Gastroesophageal sphincter (tissue), 4 donors: ENCODE data around the gene WFDC2. TPM values are rescaled to one million over a fixed set of nuclear protein-coding genes. Genes with fewer than 3 reads are reported as not detected.

ENCODE experiments used
- ATAC-seq: fragments of 150-250 bp; one replicate; pipeline ENCODE4 v1.9.1; 2016; ENCODE audit warnings: mild to moderate bottlenecking, moderate library complexity
- H3K27ac ChIP-seq, 4 donors: fragments of 200-600 bp; sonication (generic) in 3 of 4; 1 replicate in 3 of 4; 2 replicates in 1 of 4; pipeline ENCODE4 v1.5.1; 2016 to 2019
- H3K27me3 ChIP-seq: fragments of 200-600 bp; sonication (generic); one replicate; pipeline ENCODE4 v1.5.1; 2019
- H3K36me3 ChIP-seq, 2 donors: fragments of 200-600 bp; sonication (generic); one replicate each; pipeline ENCODE4 v1.5.1; 2019; ENCODE audit warnings: control low read depth in 1 of 2
- H3K4me1 ChIP-seq, 3 donors: fragments of 200-600 bp; sonication (generic); 1 replicate in 2 of 3; 2 replicates in 1 of 3; pipeline ENCODE4 v1.5.1; 2016 to 2019; ENCODE audit warnings: control low read depth in 2 of 3
- H3K4me3 ChIP-seq, 2 donors: fragments of 200-600 bp; sonication (generic); one replicate each; pipeline ENCODE4 v1.5.1; 2019; ENCODE audit warnings: mild to moderate bottlenecking in 1 of 2, moderate library complexity in 1 of 2
- H3K9me3 ChIP-seq, 3 donors: fragments of 200-600 bp; sonication (generic); one replicate each; pipeline ENCODE4 v1.5.1; 2017 to 2019; ENCODE audit warnings: control low read depth in 2 of 3
- CTCF ChIP-seq, 4 experiments: fragments of 200-600 bp in 2 of 4; fragments of 450-650 bp in 2 of 4; sonication (generic) in 1 of 4; IDR thresholded peaks; one replicate each; pipeline ENCODE4 v1.5.1; 2017 to 2019; ENCODE audit warnings: antibody characterized with exemption in 4 of 4, mild to moderate bottlenecking in 2 of 4, moderate library complexity in 2 of 4
- EP300 ChIP-seq: sonication (generic); formaldehyde crosslinking; IDR thresholded peaks from one replicate; pipeline ENCODE4 v1.6.1; 2017; ENCODE audit warnings: antibody characterized with exemption, mild to moderate bottlenecking
- POLR2A ChIP-seq, 2 donors: fragments of 450-650 bp; IDR thresholded peaks; one replicate each; pipeline ENCODE4 v1.6.1; 2017; ENCODE audit warnings: antibody characterized with exemption in 2 of 2, mild to moderate bottlenecking in 2 of 2, moderate library complexity in 1 of 2
- POLR2AphosphoS5 ChIP-seq: sonication (generic); formaldehyde crosslinking; IDR thresholded peaks from one replicate; pipeline ENCODE4 v1.6.1; 2017; ENCODE audit warnings: antibody characterized with exemption
- WGBS, 2 donors: methylation state at CpG; one replicate each; pipeline ENCODE4 v1.1.5; 2018; ENCODE audit warnings: low coverage in 1 of 2; 5-methylcytosine and 5-hydroxymethylcytosine counted together
- total RNA-seq, 4 donors: library from RNA; depleted of rRNA; stranded (reverse); fragments of >200 nt; gene quantifications; one replicate each; pipeline ENCODE4 v1.1.0, GENCODE V29; 2016

The WFDC2 gene
- total RNA-seq, 4 donors from 2014 or later = 7.0 to 21.9 (median 9.3) TPM; not detected in 1

GRCh38 chr20:45509091-45509490 is 39.5 kb downstream of the WFDC2 start:
- no peaks in the 10 kb centered on the region for H3K9me3 ChIP-seq
- no peak overlapping the region for H3K4me3 ChIP-seq
- H3K27ac ChIP-seq = no peak overlapping the region
- no peak for ATAC-seq
- H3K27me3 ChIP-seq = peaks cover 16% of the 10 kb centered on the region
- H3K4me1 ChIP-seq = no peaks in the 10 kb centered on the region
- no peaks in the 10 kb centered on the region for H3K36me3 ChIP-seq
- 37 to 100% methylated on average over 1 to 2 of the region's 4 CpGs for whole genome bisulfite sequencing, 2 donors
- no peak for TF ChIP-seq POLR2A (IDR thresholded peaks at IDR 0.05)
- no peak for TF ChIP-seq POLR2AphosphoS5
- TF ChIP-seq EP300 = no peak
- no peak for TF ChIP-seq CTCF (IDR thresholded peaks at IDR 0.05)

DNA sequence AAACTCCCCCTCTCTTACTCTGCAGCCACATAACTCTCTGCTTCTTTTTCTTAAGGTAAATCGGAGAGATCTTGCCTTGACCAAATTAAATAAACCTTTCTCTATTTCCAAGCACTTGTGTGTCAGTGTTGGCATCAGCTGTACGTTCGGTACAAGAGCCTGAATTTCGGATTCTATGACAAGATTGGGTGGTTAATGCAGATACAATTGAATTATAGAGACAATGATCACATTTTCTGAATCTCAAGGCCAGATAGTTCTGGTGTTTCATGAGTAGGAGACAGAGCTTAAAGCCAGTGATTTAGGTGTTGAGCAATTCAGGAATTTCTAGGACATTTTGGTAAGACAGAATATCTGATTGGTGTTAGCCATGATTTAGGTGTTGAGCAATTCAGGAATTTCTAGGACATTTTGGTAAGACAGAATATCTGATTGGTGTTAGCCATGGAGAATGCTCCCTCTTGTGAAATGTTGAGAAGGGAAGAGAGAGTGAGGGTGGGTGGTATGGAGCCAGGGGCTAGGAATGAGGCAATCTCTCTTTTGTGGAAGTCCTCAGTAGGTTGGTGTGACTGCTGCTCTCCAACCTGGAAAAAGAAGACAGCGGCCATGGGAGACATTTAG is 40.8 kb downstream of the WFDC2 start:
- no peak overlapping the region for H3K4me3 ChIP-seq
- WGBS, 2 donors = 52% methylated on average over 5 of the region's 5 CpGs
- TF ChIP-seq CTCF (IDR thresholded peaks at IDR 0.05) (no peak), EP300 (no peak), POLR2AphosphoS5 (no peak)
- no peaks in the 10 kb centered on the region for H3K9me3 ChIP-seq
- H3K4me1 ChIP-seq = no peaks in the 10 kb centered on the region
- H3K27ac ChIP-seq = no peak overlapping the region
- H3K36me3 ChIP-seq = no peaks in the 10 kb centered on the region
- no peak for ATAC-seq
- peaks cover 12% of the 10 kb centered on the region for H3K27me3 ChIP-seq

- Histone ChIP-seq H3K27me3 (peaks cover 12% of the 10 kb centered on the region), H3K27ac (no peak within 1 kb of the TSS), H3K4me1 (no peaks in the 10 kb centered on the region), H3K4me3 (no peak within 1 kb of the TSS), H3K9me3 (no peaks in the 10 kb centered on the region), H3K36me3 (no peaks in the 10 kb centered on the region)
- 47% methylated on average over 2 of the region's 5 CpGs; no CpG with 5 or more reads in 1 of the 2 donors for WGBS, 2 donors
- TF ChIP-seq CTCF (IDR thresholded peaks at IDR 0.05) = no peak
- TF ChIP-seq POLR2A (IDR thresholded peaks at IDR 0.05) = no peak
- TF ChIP-seq EP300 = no peak
- no peak for TF ChIP-seq POLR2AphosphoS5
- no peak for ATAC-seq
Measured at GRCh38 chr20:45515147-45515913, 45.8 kb downstream of the WFDC2 start, which contains the start of gene SPINT3. Gene SPINT3 (minus strand): TSS chr20:45515622. CDS start chr20:45515608, 14 bp downstream.

GRCh38 chr20:45518282-45518681 is 48.7 kb downstream of the WFDC2 start:
- WGBS, 2 donors = 23 to 43% methylated on average over 2 of the region's 2 CpGs
- Histone ChIP-seq H3K36me3 (no peaks in the 10 kb centered on the region), H3K4me1 (no peaks in the 10 kb centered on the region), H3K27me3 (peaks cover 9% of the 10 kb centered on the region), H3K9me3 (no peaks in the 10 kb centered on the region), H3K27ac (no peak overlapping the region), H3K4me3 (no peak overlapping the region)
- no peak for TF ChIP-seq POLR2AphosphoS5
- no peak for TF ChIP-seq POLR2A (IDR thresholded peaks at IDR 0.05)
- TF ChIP-seq EP300 = no peak
- TF ChIP-seq CTCF (IDR thresholded peaks at IDR 0.05) = no peak
- ATAC-seq = no peak

DNA sequence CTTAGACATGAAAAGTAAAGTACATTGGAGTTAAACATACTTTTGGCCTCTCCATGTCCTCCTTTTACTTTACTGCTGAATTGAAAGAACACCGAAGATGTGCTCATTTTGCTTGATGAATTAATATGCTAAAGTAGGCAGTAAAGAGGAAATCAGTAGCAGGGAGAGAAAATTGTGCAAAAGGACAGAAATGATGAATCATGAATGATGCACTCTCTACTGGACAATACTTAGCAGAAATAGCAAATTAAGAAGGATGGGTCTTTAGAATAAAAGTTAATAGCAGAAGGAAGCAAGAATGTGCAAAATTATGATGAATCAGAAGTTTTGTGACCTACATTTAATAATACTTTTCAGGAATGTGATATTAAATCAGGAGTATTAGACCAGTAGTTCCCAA is 54.3 kb downstream of the WFDC2 start:
- no peak for TF ChIP-seq CTCF (IDR thresholded peaks at IDR 0.05)
- TF ChIP-seq EP300 = no peak
- TF ChIP-seq POLR2AphosphoS5 = no peak
- TF ChIP-seq POLR2A (IDR thresholded peaks at IDR 0.05) = no peak
- no peaks in the 10 kb centered on the region for H3K9me3 ChIP-seq
- H3K4me1 ChIP-seq = no peaks in the 10 kb centered on the region
- 44 to 72% methylated on average over 1 of the region's 1 CpG for WGBS, 2 donors
- no peaks in the 10 kb centered on the region for H3K36me3 ChIP-seq
- H3K27ac ChIP-seq = no peak overlapping the region
- H3K4me3 ChIP-seq = no peak overlapping the region
- no peak for ATAC-seq
- peaks cover 23% of the 10 kb centered on the region for H3K27me3 ChIP-seq
